ENCODE results near the gene BCL2.

BCL2 gene

DNA sequence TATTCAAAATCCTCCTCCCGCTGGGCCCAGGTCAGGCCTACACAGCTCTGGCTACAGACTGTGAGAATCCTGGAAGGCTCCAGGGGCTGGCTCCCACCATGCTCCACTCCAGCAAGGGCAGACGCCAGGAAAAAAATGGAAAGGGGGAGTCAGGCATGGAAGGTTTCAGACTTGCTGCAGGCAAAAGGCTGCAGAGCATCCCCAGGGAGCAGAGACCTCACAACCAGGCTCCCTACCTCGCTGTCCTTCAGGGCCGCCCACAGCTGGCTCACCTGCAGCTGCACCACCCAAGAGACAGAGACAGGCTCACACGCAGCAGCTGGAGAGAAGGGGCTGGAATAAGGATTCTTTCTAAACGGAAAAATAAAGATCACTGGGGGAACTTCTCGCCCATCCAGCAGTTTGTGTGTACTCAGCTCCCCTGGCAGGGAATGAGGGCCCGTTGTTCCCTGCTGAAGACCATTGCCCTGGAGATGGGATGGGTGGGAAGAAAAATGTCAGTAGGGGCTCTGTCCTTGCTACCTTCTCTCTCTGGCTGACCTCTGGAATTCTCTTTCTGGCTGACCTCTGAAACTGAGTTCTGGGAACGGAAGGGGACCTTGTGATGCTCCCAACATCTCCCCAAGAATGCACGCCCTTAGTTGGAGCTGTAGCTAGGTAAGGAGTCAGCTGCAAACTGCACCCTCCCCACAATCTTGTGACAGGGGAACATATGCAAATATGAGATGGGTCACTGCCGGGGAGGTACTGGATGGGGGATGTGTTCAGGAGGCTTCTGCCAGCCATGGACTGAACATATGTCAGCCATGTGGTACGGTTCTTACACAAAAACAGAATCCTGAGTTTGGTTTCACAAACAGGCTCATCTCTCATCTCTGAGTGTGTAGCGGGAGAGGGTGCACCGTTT, 34.5 kb downstream of the BCL2 start:
- peak; percentile 41 for DNase-seq (ENCODE audit: low spot score)

DNA sequence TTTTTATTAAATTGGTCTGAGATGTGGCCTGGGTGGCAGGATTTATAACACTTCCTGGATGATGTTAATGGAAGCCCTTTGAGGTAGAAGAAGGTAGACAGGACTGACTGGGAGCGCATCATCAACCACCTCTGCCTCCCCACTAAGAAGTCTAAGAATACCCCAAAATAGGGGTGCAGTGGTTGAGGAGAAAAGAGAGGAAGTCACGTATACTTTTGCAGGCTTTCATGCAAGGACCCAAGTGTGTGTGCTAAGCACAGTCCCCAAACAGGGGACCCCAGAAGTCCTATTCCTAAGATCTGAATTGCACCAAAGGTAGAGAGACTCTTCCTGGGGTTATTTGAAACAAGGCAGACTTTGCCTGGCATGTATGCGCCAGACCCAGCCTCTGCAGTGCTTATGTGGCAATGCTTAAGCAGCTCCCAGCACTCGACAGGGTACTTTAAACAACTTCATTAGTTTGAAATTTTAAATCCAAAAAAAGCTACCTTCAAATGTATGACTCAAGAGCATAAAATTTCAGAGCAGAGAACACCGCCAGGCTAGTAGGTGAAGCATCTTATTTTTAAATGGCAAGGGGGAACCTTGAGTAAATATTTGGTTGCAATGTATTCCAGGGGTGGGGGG, 35.3 kb downstream of the BCL2 start:
- DNase-seq (ENCODE audit: low spot score): no peak

DNA sequence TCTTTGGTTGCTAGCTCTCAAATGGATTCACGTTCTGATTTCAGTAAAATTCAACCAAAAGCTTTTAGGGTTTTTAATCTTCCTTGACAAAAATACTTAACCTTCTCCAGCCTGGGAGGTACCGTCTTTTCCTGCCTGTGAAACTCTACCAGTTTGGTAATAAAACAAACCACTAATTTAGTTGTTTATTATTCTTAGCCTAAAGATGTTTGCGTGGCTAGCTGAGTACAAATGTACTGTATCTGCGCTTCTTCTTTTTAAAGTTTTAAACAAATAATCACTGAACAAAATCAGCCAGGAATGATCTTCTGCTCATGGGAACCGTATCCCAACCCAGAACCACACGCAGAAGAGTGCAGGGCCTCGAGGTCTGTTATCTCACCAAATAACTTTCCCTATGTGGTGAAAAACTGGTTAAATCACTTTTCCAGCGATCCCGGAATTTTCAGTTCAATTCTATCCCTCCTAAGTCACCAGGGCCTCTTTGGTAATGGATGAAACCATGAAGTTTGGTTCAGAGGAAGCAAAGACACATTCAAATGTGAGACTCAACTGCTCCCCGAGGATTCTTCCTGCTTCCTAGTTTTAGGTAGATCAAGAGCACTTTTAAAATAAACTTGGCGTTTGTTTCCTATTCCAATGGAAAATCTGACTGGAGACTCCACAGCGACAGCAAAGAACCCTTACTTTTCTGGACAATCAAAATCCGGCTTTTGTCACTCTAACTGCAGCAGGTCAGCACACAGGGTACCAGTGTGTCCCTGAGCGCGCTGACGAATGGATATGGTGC, 36.1 kb downstream of the BCL2 start:
- DNase-seq (ENCODE audit: low spot score): no peak

DNA sequence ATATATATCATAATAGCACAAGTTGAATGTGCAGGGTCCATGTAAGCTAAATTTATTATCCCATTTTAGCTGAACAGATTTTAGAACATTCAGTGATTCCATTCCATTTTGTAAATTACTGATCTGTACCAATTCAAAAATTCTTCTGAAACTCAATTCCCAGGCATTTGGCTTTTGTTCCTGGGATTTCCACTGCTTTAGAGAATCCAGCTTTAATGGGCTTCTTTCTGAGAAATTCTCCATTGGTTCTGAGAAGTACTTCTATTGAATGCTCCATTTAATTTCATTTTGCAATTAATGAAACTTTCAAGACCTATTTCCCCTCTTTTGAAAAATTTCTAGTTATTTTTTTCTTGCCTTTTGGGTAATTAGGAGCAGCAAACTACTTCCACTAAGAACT, 36.8 kb downstream of the BCL2 start:
- DNase-seq (ENCODE audit: low spot score): no peak

DNA sequence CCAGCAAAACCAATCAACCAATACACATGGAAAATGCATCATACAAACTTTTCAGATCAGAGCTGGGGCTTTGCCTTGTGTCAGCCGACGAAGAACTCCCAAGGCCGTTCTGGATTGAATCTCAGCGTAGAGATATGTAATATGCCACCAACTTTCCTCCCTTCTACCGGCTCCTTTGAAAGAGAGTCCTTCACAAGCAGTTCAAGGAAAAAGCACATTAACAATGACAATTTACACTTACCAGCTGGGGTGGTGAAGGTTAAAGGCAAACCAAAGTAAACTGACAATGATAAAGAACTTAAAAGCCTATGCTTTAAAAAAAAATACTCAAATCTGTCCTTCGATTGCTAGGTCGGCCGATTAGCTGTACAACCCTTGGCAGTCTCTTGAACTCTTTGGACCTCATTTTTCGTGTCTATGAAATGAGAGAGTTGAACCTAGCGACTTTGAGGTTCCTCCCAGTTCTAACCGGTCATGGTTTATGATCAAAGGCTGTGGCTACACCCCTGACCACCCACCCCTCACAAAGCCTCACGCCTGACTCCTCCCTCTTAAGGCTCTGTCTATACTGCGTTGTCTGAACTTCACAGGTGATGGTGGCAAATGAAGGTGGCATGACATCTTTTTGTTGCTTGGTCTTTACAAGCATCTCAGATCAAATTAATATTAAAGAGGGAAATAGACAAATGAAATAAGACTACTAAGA, 46.2 kb downstream of the BCL2 start:
- no peak for DNase-seq (ENCODE audit: low spot score)

DNA sequence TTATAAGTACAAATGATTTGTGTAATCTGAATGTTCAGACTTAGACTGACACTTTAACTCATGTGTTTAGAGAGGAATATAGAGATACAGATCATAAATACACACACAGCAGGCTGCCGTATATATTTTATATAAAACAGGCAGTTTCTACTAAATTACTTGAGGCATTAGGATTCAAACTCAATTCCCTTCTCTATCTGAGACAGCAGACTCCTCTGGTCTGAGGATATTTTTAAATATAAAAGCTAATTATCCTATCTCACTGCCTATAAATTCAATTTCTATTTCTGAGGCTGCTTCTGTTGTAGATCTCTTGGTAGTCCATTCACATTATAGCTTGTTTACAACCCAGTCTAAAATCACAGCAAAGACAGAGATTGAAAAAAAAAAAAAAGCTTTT, 46.9 kb downstream of the BCL2 start:
- no peak for DNase-seq (ENCODE audit: low spot score)

DNA sequence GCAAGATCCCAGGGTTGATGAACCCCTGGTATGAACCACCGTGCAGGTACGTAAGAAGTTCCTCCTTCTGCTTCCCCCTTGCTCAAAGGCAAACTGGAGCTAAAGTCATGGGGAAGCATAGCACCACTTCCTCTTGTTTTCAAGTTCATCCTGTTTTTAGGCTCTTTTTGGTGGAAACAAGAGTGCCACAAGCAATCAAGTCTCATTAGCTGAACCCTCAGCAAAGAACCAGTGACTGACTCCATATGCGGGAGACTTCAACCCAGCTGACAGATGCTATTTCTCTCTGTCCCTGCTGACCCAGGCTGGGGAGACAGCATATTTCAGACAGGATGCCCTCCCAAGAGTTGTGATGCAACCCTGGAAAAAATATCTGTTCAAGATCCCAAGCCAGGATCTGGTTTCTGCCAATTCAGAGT, 47.7 kb downstream of the BCL2 start:
- DNase-seq (ENCODE audit: low spot score): no peak

DNA sequence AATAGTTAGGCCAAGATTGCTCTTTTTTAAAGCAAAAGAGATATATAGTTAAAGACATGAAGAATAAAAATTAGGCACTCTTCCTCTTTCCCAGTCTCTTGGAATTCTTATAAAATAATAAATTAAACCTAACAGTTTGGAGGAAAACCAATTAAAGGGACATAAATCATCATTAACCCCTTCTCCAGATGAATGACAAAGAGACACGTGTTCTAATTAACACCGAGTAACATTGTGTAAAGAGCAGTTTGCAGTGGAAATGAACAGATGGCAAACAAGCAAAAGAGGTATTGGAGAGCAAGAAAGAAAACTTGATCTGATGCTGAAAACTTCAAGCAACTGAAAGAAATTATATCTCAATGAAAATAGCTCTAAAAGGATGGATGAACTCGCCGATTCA, 48.4 kb downstream of the BCL2 start:
- DNase-seq (ENCODE audit: low spot score): no peak

DNA sequence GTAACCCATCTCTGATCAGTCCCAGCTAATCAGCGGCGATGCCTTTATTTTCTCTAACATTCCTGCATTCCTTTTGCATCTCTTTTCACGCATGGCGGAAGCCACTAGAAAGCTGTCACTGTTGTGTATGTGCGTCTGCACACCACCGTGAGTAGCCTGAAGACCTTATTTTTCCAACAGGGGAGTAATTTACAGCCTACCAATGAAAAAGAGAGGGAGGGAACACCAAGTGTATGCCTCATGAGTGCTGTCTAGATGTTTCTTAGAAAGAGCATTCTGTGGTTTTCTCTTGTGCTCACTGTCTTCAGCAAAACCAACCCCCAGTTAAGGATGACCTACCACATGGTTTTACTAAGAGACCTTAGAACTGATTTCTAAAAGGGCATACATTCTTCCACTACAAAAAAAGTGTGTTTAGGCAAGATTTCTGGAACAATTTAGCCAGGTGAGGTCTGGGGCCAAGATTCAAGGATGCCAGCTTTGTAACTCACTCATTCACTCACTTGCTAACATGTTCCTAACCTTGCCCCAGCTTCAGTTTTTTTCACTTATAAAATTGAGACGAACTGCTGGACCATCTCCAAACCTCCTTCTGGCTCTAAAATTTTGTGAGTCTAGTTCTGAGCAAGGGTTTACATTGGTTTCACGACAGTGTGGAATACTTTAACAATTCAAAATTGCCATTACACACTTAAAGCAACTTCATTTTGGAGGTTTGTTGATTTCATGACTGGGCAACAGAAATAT, 51.4 kb downstream of the BCL2 start:
- no peak for DNase-seq (ENCODE audit: low spot score)

DNA sequence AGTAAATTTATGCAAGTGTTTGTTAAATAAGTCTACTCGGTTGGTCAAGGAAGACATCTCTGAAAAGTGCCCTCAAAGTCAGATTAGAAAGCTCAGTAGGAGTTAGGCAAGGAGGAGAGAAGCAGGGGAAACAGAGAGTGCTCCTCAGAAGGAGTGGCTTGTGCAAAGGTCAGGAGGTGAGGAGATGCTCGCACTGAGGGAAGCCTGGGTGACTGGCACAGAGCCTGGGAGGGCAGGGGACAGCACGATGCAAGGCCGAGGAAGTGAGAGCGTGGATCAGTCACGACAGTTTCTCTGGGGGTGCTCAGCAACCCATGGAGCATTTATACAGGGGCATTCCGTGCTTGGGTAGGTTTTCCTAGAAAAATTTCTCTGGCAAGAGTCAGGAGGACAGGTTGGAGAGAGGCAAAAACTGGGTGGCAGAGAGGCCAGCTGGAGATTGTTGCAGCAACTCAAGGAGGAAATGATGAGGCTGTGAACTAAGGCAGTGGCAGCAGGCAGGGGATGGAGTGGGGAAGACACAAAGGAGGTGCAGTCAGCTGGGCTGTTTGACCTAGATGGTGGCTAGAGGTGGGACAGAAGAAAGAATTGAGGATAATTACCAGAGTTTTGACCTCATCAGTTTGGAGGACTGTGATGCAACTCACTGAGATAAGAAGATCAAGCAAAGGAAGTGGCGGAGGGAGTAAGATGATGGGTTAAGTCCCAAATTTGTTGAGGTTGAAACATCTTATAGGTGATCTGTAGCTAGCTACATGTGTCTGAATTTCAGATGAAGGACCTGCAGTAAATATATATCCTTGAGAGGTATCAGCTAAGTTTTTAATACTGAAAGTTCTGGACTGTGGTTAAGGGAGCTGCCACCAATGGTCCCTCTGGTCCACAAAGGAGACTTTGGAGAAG, 52.4 kb downstream of the BCL2 start:
- no peak for DNase-seq (ENCODE audit: low spot score)

DNA sequence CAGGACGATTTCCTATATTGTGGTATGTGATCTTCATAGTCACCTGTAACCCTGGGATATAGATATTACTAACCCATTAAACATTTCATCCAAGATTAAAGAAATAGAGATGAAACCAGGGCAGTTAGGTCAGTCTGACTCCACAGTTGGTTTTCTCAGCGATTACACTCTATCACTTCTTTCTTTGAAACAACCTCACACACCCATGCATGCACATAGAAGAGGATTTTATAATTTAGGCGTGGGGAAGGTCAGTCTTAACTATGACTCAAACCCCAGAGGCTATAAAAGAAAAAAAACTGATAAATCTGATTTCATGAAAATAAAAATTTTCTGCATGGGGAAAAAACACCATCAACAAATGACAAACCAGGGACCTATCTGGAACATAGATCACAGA, 54.2 kb downstream of the BCL2 start:
- DNase-seq (ENCODE audit: low spot score): no peak

DNA sequence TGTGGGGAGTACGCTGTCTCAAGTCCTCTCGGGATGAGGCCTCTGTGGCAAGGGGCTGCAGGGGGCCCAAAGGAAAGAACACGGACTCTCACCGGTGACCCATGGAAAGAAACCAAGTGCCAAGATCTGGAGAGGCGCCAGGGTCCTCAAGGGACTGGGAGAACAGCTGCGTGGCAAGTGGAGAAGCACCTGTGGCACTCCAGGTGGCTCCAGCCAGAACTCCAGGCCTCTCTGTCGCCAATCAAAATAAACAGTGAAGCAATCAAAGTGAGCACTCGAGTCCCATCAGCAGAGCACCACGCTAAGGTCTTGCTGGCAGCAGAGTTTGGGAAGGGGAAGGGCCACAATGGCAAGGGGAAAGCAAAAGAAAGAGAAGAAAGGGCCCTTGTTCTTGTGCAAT, 54.7 kb downstream of the BCL2 start:
- DNase-seq (ENCODE audit: low spot score): no peak

DNA sequence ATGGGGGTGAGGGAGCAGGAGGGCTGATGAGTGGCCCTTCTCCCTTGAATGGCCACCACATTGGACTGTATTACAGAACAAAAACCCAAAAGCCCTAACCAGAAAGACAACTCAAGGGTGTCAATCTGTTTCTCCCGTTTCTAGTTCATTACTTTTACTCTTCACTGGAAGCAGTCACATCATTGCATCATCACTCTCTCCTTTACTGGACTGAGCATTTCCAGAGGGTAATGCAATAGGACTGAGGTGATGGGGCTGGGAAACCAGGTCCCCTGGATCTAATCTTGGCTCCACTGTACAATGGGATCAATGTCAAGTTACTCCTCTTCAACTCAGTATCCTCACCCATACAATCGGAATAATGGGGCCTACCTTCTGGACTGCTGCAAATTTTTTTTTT, 56.1 kb downstream of the BCL2 start:
- DNase-seq (ENCODE audit: low spot score): no peak

DNA sequence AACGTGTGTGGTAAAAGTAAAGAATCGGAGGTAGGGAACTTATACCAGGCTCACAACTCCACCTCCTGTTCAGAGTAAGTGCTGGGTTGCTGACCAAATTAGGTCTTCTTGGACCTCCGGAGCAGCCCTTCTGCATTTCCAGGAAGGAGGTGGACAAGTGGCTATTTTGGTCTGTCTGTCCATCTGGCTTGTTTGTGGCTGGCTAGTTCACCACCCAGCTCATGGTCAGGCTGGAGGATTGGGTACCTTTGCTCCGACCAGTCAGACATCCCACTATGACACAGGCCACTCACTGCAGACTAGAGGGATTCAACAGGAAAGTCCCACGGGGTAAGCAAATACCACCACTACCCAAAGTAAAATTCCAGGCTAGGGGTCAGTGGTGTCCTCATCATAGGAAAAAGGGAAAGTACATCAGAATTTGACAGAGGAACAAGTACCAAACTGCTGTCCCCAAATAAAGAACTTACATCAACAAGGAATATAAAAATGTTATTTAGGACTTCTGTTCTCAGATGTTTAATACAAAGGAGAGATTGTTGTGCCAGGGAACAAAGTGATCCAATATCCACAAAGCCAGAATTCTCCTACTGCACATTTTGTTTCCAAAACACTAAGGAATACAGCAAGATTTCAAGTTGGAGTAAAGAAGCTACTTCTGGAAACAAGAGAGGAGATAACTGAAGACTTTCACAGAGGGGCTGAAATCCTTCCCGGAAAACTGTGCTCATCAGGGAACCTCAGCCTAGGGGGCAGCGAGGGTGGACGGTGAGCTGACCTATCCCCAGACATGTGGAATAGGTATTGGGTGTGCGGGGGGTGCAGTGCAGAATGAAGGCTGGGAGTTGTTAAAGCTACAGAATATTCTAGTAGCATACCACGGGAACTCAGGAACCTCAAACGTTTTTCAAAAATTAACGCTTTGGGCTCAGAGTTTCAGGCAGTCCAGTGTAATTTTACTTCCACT, 56.9 kb downstream of the BCL2 start:
- DNase-seq (ENCODE audit: low spot score): peak; percentile 69

DNA sequence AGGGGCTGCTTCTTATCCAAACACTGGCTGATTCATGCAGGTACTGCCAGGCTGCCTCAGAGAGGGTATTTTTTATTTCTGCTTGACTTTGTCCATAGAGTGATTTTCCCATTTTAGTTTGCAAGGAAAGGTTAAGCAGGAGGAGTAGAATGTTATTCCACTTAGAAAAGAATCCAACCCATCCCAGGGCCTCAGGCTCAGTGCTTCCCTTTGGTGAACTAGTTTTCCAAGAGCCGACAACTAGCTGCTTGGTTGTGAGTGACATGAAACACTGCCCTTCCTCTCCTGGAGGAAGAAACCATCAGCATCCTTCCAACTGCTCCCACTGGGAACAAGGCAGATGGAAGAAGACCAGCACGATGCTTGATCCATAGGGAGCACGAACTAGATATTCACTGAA, 58.5 kb downstream of the BCL2 start:
- DNase-seq (ENCODE audit: low spot score): no peak

DNA sequence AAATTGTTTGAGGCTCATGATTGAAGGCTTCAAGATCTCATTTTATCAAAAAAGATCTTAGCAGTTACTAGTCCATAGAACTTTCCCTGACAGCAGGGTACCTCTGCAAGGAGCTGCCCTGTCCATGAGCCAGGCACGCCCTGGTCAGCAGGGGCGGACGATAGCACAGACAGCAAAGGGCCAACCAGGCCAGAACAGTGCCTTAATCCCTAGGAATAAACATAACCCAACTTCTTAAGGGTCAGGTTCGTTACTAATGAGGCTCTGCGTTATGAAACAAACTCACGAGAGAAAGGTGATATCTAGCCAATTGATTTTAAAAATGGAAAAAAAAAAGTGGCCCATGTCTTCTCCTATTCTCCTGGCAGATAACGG, 59.2 kb downstream of the BCL2 start:
- no peak for DNase-seq (ENCODE audit: low spot score)

DNA sequence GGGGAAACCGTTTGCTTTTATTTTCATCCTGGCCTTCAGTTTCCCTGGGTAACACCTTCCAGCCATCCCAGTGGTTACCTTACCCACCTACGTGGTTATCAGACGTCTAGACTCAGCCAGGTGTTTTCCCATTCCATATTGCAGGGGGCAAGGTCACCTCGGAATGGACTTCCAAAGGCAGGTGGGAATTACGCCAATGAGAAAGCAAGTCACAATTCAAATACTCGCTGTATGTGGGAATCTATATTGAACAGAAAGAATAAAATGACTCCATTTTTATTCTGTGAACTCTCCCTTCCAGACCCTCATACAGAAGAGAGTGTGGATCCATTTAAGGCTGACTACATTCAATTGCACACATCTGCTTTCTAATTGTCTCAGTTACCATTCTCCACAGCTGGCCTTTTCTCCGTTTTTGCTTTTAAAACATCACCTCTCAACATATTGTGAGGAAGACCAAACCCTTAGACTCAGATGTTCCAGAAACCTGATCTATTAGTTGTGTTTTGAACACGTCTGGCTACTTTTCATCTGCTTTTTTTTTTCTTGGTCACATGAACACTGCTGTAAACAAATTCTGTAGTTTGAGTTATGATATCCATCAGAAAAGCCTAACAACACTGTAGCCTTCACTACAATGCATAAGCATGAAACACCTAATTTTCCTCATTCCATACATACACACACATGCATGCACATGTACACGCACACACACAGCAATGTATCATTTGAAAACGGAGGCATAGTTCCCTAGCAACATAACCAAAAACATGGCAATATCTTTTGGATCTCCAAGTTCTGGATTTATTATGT, 59.8 kb downstream of the BCL2 start:
- no peak for DNase-seq (ENCODE audit: low spot score)
